SK-N-SH (cell line): Measurements from ENCODE around the gene BCAR3. TPM values are rescaled to one million over a fixed set of nuclear protein-coding genes. Genes with fewer than 3 reads are reported as not detected.

ENCODE experiments used
- CTCF ChIA-PET: fragments of 300-600, 350-600 bp; formaldehyde crosslinking; extraction: SDS; loops from one replicate; lab custom pipeline; 2021; lab: Yijun Ruan, JAX
- POLR2A ChIA-PET: fragments of 350-600 bp; sonication (Branson Sonifier 250); formaldehyde crosslinking; extraction: SDS; loops from one replicate; lab custom pipeline; 2020; ENCODE audit warnings: antibody characterized with exemption, inconsistent platforms; lab: Yijun Ruan, JAX
- DNase-seq: peaks from one replicate; pipeline ENCODE4 v3.0.0; 2012
- H2AFZ ChIP-seq: fragments of 200-600 bp; sonication (generic); 2 replicates; pipeline ENCODE4 v1.8.1; 2016; ENCODE audit warnings: antibody characterized with exemption, mild to moderate bottlenecking, low read depth
- H3F3A ChIP-seq: fragments of 200-600 bp; sonication (generic); replicated peaks from 2 replicates; pipeline ENCODE3; 2016; ENCODE audit warnings: antibody characterized with exemption, mild to moderate bottlenecking; ENCODE audit not compliant: insufficient read depth
- H3K27ac ChIP-seq, 2 experiments: fragments of 200-500 bp in 1 of 2; fragments of 200-600 bp in 1 of 2; sonication (Bioruptor generic) in 1 of 2; sonication (generic), shearing (Covaris generic) in 1 of 2; 2 replicates each; pipeline versions ENCODE4 v1.5.1 to v1.6.1; 2014 to 2016; ENCODE audit warnings: low read depth in 2 of 2, inconsistent platforms in 1 of 2, low read length in 1 of 2, mild to moderate bottlenecking in 1 of 2, mixed read lengths in 1 of 2
- H3K27me3 ChIP-seq: fragments of 200-600 bp; sonication (generic), shearing (Covaris generic); 2 replicates; pipeline ENCODE4 v1.6.1; 2016; ENCODE audit warnings: mixed run types; ENCODE audit not compliant: insufficient read depth
- H3K36me3 ChIP-seq, 2 experiments: fragments of 200-500 bp in 1 of 2; fragments of 200-600 bp in 1 of 2; sonication (Bioruptor generic) in 1 of 2; sonication (generic) in 1 of 2; replicated peaks in 1 of 2; 2 replicates each; pipeline versions ENCODE3 to v1.5.1; 2014 to 2016; ENCODE audit warnings: low read length in 1 of 2, mild to moderate bottlenecking in 1 of 2; ENCODE audit not compliant: insufficient read depth in 2 of 2, control insufficient read depth in 1 of 2
- H3K4me1 ChIP-seq, 2 experiments: fragments of 200-500 bp in 1 of 2; fragments of 200-600 bp in 1 of 2; sonication (Bioruptor generic) in 1 of 2; sonication (generic), shearing (Covaris generic) in 1 of 2; 2 replicates each; pipeline versions ENCODE4 v1.5.1 to v1.6.1; 2014 to 2016; ENCODE audit warnings: low read depth in 1 of 2, low read length in 1 of 2, mixed run types in 1 of 2; ENCODE audit not compliant: insufficient read depth in 2 of 2, control insufficient read depth in 1 of 2
- H3K4me2 ChIP-seq: fragments of 200-600 bp; sonication (generic), shearing (Covaris generic); 2 replicates; pipeline ENCODE4 v1.6.1; 2017; ENCODE audit warnings: mixed run types
- H3K4me3 ChIP-seq, 2 experiments: fragments of 200-500 bp in 1 of 2; fragments of 200-600 bp in 1 of 2; sonication (Bioruptor generic) in 1 of 2; sonication (generic), shearing (Covaris generic) in 1 of 2; 2 replicates each; pipeline versions ENCODE4 v1.5.1 to v1.8.1; 2014 to 2016; ENCODE audit warnings: low read depth in 2 of 2, inconsistent platforms in 1 of 2, low read length in 1 of 2, mild to moderate bottlenecking in 1 of 2, mixed read lengths in 1 of 2, moderate library complexity in 1 of 2
- H3K79me2 ChIP-seq: fragments of 200-600 bp; sonication (generic); 2 replicates; pipeline ENCODE4 v1.8.1; 2017; ENCODE audit warnings: mild to moderate bottlenecking; ENCODE audit not compliant: insufficient read depth
- H3K9ac ChIP-seq: fragments of 200-600 bp; sonication (generic); 2 replicates; pipeline ENCODE4 v1.6.1; 2017; ENCODE audit warnings: mixed run types
- H3K9me2 ChIP-seq: fragments of 200-600 bp; sonication (generic); 2 replicates; pipeline ENCODE4 v1.6.1; 2017; ENCODE audit warnings: mixed run types
- H3K9me3 ChIP-seq: fragments of 200-600 bp; sonication (generic); 2 replicates; pipeline ENCODE4 v1.6.1; 2017; ENCODE audit warnings: mixed run types, mild to moderate bottlenecking, moderate library complexity
- H4K20me1 ChIP-seq: fragments of 200-600 bp; sonication (generic); 2 replicates; pipeline ENCODE4 v1.6.1; 2017; ENCODE audit warnings: mild to moderate bottlenecking, mixed run types; ENCODE audit not compliant: insufficient read depth
- CHD2 ChIP-seq: fragments of 150-350 bp; IDR thresholded peaks from 2 replicates; pipeline ENCODE4 v1.6.1; 2018; ENCODE audit warnings: low read length; ENCODE audit not compliant: partially characterized antibody
- EP300 ChIP-seq, 2 experiments: IDR thresholded peaks; 2 replicates each; pipeline versions ENCODE4 v1.4.0 to v1.6.1; 2012; ENCODE audit warnings: borderline replicate concordance in 1 of 2, low read depth in 1 of 2, low read length in 1 of 2
- FOXM1 ChIP-seq: IDR thresholded peaks from 2 replicates; pipeline ENCODE4 v1.4.0; 2012; ENCODE audit warnings: low read depth, mild to moderate bottlenecking
- IRF3 ChIP-seq: fragments of 150-350 bp; IDR thresholded peaks from 2 replicates; pipeline ENCODE4 v1.6.1; 2016; ENCODE audit warnings: mild to moderate bottlenecking, low read depth, low read length
- JUND ChIP-seq: IDR thresholded peaks from 2 replicates; pipeline ENCODE4 v1.4.0; 2012
- RAD21 ChIP-seq: IDR thresholded peaks from 2 replicates; pipeline ENCODE4 v1.6.1; 2012; ENCODE audit warnings: mild to moderate bottlenecking, low read length
- RFX5 ChIP-seq: IDR thresholded peaks from 2 replicates; pipeline ENCODE4 v1.6.1; 2012; ENCODE audit warnings: mild to moderate bottlenecking, improper control_type of control experiment, low read length
- SIN3A ChIP-seq: IDR thresholded peaks from 2 replicates; pipeline ENCODE4 v1.6.1; 2012; ENCODE audit warnings: low read depth, mild to moderate bottlenecking, low read length, moderate library complexity, borderline replicate concordance
- SMC3 ChIP-seq: IDR thresholded peaks from 2 replicates; pipeline ENCODE4 v1.6.1; 2012; ENCODE audit warnings: low read depth, low read length, improper control_type of control experiment
- TEAD4 ChIP-seq: IDR thresholded peaks from 2 replicates; pipeline ENCODE4 v1.4.0; 2012; ENCODE audit warnings: mild to moderate bottlenecking, borderline replicate concordance; ENCODE audit not compliant: insufficient read depth
- USF2 ChIP-seq: fragments of 150-350 bp; IDR thresholded peaks from 2 replicates; pipeline ENCODE4 v1.6.1; 2017; ENCODE audit warnings: antibody characterized with exemption, low read length, low read depth, borderline replicate concordance
- WGBS: methylation state at CpG from one replicate; pipeline ENCODE4 v1.1.6; 2017; ENCODE audit warnings: low lambda C conversion rate; 5-methylcytosine and 5-hydroxymethylcytosine counted together
- polyA plus RNA-seq, 3 experiments: library from polyadenylated mRNA; depleted of rRNA; stranded (reverse); fragments of >200 nt; gene quantifications; 2 replicates each; pipeline ENCODE4 v1.2.3, GENCODE V29; 2012
- TF ChIP-seq, protein P1 (sequence below): IDR thresholded peaks from 2 replicates; pipeline ENCODE4 v1.4.0; 2012; ENCODE audit warnings: low read depth
- TF ChIP-seq, protein P2 (sequence below): fragments of 200-600 bp; sonication (generic); IDR thresholded peaks from 2 replicates; pipeline ENCODE4 v1.6.1; 2017; ENCODE audit warnings: antibody characterized with exemption, mild to moderate bottlenecking, moderate library complexity

BCAR3 gene
- polyA plus RNA-seq, 1 of the 3 experiments (the other 2 are of a cell fraction): 58.4 TPM

DNA sequence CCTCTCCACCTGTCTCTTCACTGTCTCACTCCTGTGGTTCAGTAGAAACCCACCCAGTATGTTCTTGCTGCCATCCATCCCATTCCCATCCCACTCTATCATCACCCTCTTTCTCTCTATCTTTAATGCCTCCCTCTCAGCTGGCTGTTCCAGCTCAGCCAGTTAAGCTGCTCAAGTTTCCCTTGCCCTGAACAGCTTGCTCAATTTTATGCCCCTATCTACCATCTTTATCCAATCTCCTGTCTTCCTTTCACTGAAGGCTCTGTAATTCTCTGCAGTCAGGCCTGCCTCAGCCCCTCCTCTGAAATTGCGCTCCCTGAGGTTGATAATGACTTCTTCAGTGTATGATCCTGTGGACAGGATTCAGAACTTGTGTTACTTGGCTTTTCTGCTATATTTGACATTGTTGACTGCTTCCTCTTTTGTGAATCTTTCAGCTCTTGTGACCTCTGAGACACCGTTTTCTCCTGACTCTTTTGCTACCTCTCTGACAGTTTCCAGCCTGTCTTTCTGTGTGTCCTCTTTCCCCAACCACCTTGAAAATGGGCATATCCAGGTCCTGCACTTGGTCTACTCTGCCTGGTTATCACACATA lies 13.9 kb upstream of the BCAR3 start:
- WGBS: 95% methylated on average over 2 of the region's 2 CpGs
- Histone ChIP-seq H3F3A (peaks cover 32% of the 10 kb centered on the region), H3K9me3 (no peaks in the 10 kb centered on the region), H3K27me3 (no peaks in the 10 kb centered on the region), H2AFZ (no peak overlapping the region), H3K4me2 (peak overlapping the region; percentile 1; the same call in 1 of the 2 replicates), H3K79me2 (peaks cover 12% of the 10 kb centered on the region; the same call in 1 of the 2 replicates), H4K20me1 (no peaks in the 10 kb centered on the region), H3K27ac (peak overlapping the region in 1 of 2 experiments; percentile 94; a peak in 2 of 4 replicates), H3K4me1 (peaks cover 14 to 46% of the 10 kb centered on the region in 2 experiments; a peak in 3 of 4 replicates), H3K9me2 (no peaks in the 10 kb centered on the region), H3K4me3 (no peak overlapping the region), H3K36me3 (no peaks in the 10 kb centered on the region), H3K9ac (0 out of 2 replicates have a peak overlapping the region, but pooled peaks have one; percentile 76)
- POLR2A ChIA-PET: no interaction called here
- CTCF ChIA-PET: interaction anchor here (0.7 to 2.6 kb wide), 4 partner anchors 14 to 119 kb away, joined by 3 to 10 read pairs (median 5); partner anchors contain the start of gene BCAR3
- DNase-seq: no peak
- TF ChIP-seq JUND (no peak), IRF3 (no peak), RAD21 (no peak), SIN3A (no peak), SMC3 (no peak), RFX5 (no peak), FOXM1 (no peak), TEAD4 (no peak), EP300 (IDR thresholded peaks at IDR 0.05; ENCODE audit: borderline replicate concordance in 1 of 2, low read depth in 1 of 2, low read length in 1 of 2) (no peak), CHD2 (no peak)
- TF ChIP-seq, protein P1, sequence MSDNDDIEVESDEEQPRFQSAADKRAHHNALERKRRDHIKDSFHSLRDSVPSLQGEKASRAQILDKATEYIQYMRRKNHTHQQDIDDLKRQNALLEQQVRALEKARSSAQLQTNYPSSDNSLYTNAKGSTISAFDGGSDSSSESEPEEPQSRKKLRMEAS: no peak
- TF ChIP-seq, protein P2, sequence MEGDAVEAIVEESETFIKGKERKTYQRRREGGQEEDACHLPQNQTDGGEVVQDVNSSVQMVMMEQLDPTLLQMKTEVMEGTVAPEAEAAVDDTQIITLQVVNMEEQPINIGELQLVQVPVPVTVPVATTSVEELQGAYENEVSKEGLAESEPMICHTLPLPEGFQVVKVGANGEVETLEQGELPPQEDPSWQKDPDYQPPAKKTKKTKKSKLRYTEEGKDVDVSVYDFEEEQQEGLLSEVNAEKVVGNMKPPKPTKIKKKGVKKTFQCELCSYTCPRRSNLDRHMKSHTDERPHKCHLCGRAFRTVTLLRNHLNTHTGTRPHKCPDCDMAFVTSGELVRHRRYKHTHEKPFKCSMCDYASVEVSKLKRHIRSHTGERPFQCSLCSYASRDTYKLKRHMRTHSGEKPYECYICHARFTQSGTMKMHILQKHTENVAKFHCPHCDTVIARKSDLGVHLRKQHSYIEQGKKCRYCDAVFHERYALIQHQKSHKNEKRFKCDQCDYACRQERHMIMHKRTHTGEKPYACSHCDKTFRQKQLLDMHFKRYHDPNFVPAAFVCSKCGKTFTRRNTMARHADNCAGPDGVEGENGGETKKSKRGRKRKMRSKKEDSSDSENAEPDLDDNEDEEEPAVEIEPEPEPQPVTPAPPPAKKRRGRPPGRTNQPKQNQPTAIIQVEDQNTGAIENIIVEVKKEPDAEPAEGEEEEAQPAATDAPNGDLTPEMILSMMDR: no peak

DNA sequence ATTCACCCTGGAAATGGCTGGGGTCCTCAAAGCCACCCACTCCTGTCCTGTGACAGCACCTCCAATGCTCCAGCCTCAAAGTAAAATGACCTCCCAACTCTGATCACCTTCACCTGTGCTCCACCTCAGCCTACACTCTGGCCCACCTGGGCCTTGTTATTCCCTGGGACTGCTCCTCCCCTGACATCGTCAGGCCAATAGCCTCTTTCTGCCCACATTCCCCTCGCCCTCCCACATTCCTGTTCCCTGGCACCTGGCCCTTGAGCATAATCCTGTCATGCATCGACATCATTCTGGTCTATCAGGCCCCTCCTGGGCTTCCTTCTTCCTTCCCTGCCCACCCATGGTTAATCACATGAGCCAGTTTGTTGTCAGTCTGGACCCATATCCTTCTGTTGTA lies 13.2 kb upstream of the BCAR3 start:
- H3K9me3 ChIP-seq: no peaks in the 10 kb centered on the region
- ChIA-PET POLR2A (no interaction called here), CTCF (no interaction called here)
- peak overlapping the region; percentile 74; the same call in 1 of the 2 replicates for H3K4me2 ChIP-seq
- no peaks in the 10 kb centered on the region for H4K20me1 ChIP-seq
- no peaks in the 10 kb centered on the region for H3K36me3 ChIP-seq
- no peak overlapping the region for H2AFZ ChIP-seq
- H3K4me1 ChIP-seq: peaks cover 15 to 47% of the 10 kb centered on the region in 2 experiments; a peak in 3 of 4 replicates
- no peak for DNase-seq
- H3K9me2 ChIP-seq: no peaks in the 10 kb centered on the region
- no peaks in the 10 kb centered on the region for H3K27me3 ChIP-seq
- no peak overlapping the region for H3K4me3 ChIP-seq
- H3K79me2 ChIP-seq: peaks cover 12% of the 10 kb centered on the region; the same call in 1 of the 2 replicates
- H3F3A ChIP-seq: peaks cover 32% of the 10 kb centered on the region
- no peak for TF ChIP-seq USF2
- peak overlapping the region in 1 of 2 experiments; percentile 94; a peak in 2 of 4 replicates for H3K27ac ChIP-seq
- H3K9ac ChIP-seq: peak overlapping the region; percentile 76; the same call in 1 of the 2 replicates
- 93% methylated on average over 3 of the region's 3 CpGs for WGBS
